ENCODE measurements around the gene TRIM17. TPM values are rescaled to one million over a fixed set of nuclear protein-coding genes. Genes with fewer than 3 reads are reported as not detected.

Gene TRIM17
- total and polyA plus RNA-seq, 9 of the 15 experiments (the other 6 are each of a cell fraction or from before 2014, with no cell fraction given): not detected

DNA sequence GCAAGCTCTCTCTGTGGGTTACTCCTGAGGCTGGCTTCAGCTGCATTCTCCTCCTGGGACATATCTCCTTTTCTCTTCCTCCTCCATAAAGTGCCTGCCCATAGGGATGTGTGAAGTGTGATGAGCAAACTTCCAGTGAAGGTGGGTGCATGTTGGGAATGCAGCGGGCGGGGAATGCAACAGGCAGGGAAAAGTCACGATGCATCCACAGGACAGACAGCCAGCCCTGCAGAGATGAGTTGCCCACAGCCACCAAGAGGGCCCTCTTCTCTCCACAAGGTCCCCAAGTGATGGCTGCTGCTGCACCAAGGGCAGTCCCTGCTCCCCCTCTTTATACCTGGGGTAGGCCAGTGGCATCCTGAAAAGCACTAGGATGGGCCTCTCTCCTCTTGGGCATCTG lies 37.0 kb upstream of the TRIM17 start:
- H3K9me1 ChIP-seq (ENCODE audit: control insufficient read depth, insufficient read depth, low read length): peaks cover 15% of the 10 kb centered on the region
- intact Hi-C loops (cut with micrococcal nuclease) (loop anchor here (5.0 kb wide), 1 partner anchor 101 kb away; no protein-coding TSS in a partner anchor), in situ Hi-C loops (cut with MboI) (loop anchor here (10.0 kb wide), 1 partner anchor 109 kb away; no protein-coding TSS in a partner anchor)
- CTCF ChIA-PET (ENCODE audit: low intra/inter-chr PET ratio): no interaction called here
- H3K4me1 ChIP-seq (replicated peaks in 1 of 2; ENCODE audit: control insufficient read depth in 2 of 2, insufficient read depth in 2 of 2, low read length in 2 of 2): peaks cover 32 to 34% of the 10 kb centered on the region in 2 experiments
- H3K4me2 ChIP-seq (ENCODE audit: insufficient read depth, low read length): no peak overlapping the region
- DNase-seq (ENCODE audit: extremely low read depth in 1 of 4, low spot score in 3 of 4) (no peak), ATAC-seq (no peak), FAIRE-seq (no peak)
- H3K27me3 ChIP-seq (ENCODE audit: control insufficient read depth in 2 of 2, insufficient read depth in 2 of 2, low read length in 2 of 2): no peaks in the 10 kb centered on the region
- H3K4me3 ChIP-seq: no peak overlapping the region
- no peaks in the 10 kb centered on the region for H3K9me3 ChIP-seq (replicated peaks; ENCODE audit: control insufficient read depth, insufficient read depth, low read depth, low read length)
- TF ChIP-seq, protein P1, sequence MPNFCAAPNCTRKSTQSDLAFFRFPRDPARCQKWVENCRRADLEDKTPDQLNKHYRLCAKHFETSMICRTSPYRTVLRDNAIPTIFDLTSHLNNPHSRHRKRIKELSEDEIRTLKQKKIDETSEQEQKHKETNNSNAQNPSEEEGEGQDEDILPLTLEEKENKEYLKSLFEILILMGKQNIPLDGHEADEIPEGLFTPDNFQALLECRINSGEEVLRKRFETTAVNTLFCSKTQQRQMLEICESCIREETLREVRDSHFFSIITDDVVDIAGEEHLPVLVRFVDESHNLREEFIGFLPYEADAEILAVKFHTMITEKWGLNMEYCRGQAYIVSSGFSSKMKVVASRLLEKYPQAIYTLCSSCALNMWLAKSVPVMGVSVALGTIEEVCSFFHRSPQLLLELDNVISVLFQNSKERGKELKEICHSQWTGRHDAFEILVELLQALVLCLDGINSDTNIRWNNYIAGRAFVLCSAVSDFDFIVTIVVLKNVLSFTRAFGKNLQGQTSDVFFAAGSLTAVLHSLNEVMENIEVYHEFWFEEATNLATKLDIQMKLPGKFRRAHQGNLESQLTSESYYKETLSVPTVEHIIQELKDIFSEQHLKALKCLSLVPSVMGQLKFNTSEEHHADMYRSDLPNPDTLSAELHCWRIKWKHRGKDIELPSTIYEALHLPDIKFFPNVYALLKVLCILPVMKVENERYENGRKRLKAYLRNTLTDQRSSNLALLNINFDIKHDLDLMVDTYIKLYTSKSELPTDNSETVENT (CRISPR knock-in tag; IDR thresholded peaks at IDR 0.05): no peak
- TF ChIP-seq NFATC3 (IDR thresholded peaks at IDR 0.05) (no peak), USF2 (CRISPR knock-in tag; IDR thresholded peaks at IDR 0.05) (no peak), KDM4B (IDR thresholded peaks at IDR 0.05; ENCODE audit: borderline replicate concordance in 2 of 2, low read depth in 1 of 2) (no peak), SMAD2 (IDR thresholded peaks at IDR 0.05; ENCODE audit: low read depth, low read length) (no peak), BCOR (IDR thresholded peaks at IDR 0.05) (no peak), HNRNPH1 (optimal IDR thresholded peaks at IDR 0.05; ENCODE audit: low read depth, low read length) (no peak), PCBP2 (IDR thresholded peaks at IDR 0.05; ENCODE audit: low read depth, low read length, poor library complexity, severe bottlenecking) (no peak)
- no peak overlapping the region for H2AFZ ChIP-seq (ENCODE audit: low read depth, low read length)
- H4K20me1 ChIP-seq (replicated peaks; ENCODE audit: control insufficient read depth, insufficient read depth, low read length): no peaks in the 10 kb centered on the region; the same call in 1 of the 2 replicates
- H3K27ac ChIP-seq (ENCODE audit: extremely low read depth, low read depth, low read length): peak overlapping the region; percentile 41; the same call in 1 of the 3 replicates
- peaks cover 38% of the 10 kb centered on the region for H3K79me2 ChIP-seq (ENCODE audit: control insufficient read depth, insufficient read depth, low read length)
- H3K36me3 ChIP-seq (ENCODE audit: control insufficient read depth, insufficient read depth, low read length): peaks cover 26% of the 10 kb centered on the region
- POLR2A ChIA-PET: interaction anchor here (1.4 to 2.0 kb wide), 3 partner anchors 10 to 27 kb away, joined by 4 to 11 read pairs (median 6); no protein-coding TSS in a partner anchor
- BruUV-seq (replicated peaks): no TSS peak
- H3K9ac ChIP-seq (ENCODE audit: insufficient read depth in 1 of 2, low read depth in 2 of 2, low read length in 2 of 2): peak overlapping the region in 1 of 2 experiments; percentile 82; a peak in 1 of 4 replicates
- 89% methylated on average over 3 of the region's 3 CpGs for WGBS (ENCODE audit: insufficient coverage, low coverage, missing lambda C conversion rate)

Data from K562 (cell line).